Kidney glomerular epithelial cell (primary cell): ENCODE data around the gene PBLD.
A peak's percentile ranks its signal among the peaks of the same experiment; 100 is the strongest.

Source experiments
- DNase-seq: peaks from one replicate; lab custom pipeline; 2025; lab: John Stamatoyannopoulos, UW

PBLD gene

DNA sequence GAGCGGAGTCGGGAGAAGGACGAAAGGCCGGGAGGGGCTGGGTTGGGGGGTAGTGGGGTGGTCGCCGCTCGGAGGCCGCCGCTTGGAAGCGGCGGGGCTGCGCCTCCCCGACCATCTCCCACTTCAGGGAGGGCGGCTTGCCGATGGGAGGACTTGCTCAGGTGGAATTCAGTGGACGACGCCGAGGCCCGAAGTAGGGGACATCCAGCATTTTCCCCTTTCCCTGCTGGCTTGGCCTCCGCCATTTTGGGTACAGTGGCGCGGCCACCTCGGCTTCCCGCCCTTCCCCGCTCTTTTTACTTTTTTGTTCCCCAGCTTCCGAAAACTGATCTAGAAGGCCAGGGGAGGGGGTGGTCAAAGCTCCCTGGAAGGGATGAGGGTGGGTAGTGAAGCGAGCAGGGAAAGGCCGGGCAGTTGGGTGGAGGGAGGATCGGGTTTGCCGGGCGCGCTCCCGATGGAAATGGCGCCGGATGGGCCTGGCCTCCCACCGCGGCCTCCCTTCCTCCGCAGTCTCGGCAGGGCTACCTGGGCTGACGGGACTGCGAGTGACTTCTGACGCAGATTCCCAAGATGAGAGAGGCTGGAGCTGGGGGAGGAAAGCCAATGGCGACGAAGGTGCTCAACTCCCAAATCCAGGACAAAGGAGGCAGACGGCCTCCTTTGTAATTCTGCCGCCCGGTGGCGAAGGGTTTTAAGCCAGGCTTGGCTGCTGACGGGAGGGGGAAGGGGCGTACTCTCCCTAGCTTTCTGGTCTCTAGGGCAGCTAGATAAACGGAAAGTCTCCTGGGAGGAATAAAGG lies at the start of gene PBLD:
Gene PBLD, minus strand, starts transcription at position 670 of the 799 bp plus-strand sequence. CDS start 26,084 bp downstream, outside the sequence.
- DNase-seq = peak; percentile 75

DNA sequence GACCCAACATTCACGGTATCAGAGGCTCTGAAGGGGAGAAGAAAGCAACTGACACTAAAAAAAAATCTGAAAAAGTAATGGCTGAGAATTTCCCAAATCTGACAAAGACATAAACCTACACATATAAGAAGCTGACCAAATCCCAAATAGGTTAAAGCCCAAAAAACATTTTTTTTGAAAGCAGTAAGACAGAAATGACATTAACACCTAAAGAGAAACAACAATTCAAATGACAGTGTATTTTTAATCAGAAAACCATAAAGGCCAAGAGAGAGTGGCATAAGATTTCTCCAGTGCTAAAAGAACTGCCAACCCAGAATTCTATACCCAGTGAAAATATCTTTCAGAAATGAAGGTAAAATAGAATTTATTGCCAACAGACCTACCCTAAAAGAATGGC lies 38.9 kb upstream of the PBLD start:
- no peak for DNase-seq

DNA sequence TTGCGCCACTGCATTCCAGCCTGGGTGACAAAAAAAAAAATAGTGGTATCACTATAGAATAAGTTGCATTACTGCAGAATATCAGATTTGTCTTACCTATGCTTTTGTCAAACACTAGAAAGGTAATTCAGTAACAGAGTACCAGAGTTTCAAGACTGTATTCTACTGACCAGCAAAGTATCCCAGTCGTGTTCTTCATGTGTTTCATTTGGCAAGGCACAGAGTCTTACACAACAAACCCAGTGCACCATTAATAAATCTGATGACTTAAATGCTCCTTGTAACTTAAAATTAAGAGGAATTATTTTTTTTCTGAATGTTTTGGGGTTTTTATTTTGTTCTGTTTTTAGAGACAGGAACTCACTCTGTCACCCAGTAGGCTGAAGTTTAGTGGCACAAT lies 34.4 kb upstream of the PBLD start:
- DNase-seq = no peak

DNA sequence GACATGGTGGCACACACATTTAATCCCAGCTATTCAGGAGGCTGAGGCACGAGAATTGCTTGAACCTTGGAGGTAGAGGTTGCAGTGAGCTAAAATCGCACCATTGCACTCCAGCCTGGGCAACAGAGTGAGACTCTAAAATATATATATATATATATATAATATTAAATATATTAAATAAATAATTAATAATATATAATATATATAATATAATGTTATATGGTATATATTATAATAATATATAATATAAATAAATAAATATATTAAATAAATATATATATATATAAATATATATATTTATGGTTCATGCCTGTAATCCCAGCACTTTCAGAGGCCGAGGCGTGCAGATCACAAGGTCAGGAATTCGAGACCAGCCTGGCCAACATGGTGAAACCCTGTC lies 33.9 kb upstream of the PBLD start:
- DNase-seq = no peak

DNA sequence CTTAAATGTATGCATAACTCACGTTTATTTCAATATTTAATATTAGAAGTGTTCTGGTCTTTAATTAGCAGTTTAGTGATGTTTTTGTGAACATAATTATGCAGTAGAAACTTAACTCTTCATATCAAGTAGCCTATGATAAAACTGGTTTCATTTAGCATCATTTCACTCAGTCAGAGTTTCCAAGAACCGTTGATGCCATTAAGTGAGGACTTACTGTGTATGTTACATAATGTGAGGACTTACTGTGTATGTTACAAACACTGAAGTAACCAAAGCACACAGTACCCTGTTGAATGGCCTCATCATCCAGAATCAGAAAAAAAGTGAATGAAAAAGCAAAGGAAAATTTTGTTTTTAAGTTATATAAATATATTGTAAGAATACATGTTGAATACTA lies 32.9 kb upstream of the PBLD start:
- DNase-seq = no peak

DNA sequence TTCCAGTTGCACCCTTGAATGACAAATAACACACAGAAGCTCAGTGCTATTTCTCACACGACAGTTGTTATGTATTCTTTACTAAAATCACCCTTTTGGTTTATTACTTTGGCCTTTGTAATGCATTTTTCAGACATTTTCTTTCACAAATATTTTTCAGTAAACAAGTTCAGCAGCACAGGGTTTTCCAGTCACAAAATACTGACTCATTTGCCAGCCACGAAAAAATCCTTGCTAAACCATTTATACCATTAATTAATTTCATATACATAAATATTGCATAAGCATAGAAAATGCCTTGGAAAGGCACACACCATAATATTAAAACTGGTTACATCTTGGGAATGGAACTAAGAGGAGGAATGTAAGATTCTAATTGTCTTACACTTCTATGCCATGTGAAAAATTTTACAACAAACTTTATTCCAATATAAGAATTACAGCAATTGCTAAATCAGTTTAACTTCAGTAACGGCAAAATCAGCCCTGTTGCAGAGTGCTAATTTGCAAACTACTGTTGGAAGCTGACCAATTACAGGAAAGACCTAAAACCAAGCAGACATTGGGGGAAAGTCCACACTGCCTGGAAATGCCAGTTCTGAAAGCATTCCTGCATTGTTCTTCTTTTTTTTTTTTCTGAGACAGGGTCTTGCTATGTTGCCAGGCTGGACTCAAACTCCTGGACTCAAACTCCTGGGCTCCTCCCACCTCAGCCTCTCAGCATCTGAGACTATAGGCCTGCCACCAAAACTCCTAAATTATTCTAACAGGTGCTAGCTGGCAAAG lies 31.6 kb upstream of the PBLD start:
- no peak for DNase-seq

DNA sequence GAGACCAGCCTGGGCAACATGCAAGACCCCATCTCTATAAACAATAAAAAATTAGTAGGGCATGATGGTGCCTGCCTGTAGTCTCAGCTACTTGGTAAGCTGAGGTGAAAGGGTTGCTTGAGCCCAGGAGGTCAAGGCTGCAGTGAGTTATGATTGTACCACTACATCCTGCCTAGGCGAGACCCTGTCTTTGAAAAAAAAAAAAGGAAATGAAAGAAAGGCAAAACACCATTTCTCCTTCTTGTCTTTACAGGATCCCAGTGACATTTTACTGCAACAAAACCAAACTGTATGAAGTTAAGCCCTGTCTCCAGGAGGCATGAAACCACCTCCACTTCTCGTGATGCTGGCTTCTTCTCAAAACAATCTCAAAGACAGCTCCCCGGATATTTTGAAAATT lies 29.9 kb upstream of the PBLD start:
- no peak for DNase-seq

DNA sequence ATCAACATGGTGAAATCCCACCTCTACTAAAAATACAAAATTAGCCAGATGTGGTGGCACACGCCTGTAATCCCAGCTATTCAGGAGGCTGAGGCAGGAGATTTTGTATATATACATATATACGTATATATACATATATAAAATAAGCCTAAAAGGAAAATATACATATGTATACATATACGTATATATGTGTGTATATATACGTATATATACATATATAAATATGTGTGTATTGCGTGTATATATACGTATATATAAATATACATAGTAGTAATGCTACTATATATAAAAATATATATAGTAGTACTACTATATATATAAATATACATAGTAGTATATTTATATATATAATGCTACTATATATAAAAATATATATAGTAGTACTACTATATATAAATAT lies 26.5 kb upstream of the PBLD start:
- DNase-seq = no peak

DNA sequence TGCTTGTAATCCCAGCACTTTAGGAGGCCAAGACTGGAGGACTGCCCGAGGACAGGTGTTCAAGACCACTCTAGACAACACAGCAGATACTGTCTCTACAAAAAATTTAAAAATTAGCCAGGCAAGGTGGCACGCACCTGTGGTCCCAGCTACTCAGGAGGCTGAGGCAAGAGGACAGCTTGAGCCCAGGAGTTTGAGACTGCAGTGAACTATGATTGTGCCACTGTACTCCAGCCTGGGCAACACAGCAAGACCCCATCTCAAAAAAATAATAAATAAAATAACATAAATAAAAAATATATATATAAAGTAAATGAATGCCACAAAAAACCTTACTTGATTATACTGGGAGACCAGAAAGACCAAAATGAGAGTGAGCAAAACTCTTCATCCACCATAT lies 20.8 kb upstream of the PBLD start:
- no peak for DNase-seq

DNA sequence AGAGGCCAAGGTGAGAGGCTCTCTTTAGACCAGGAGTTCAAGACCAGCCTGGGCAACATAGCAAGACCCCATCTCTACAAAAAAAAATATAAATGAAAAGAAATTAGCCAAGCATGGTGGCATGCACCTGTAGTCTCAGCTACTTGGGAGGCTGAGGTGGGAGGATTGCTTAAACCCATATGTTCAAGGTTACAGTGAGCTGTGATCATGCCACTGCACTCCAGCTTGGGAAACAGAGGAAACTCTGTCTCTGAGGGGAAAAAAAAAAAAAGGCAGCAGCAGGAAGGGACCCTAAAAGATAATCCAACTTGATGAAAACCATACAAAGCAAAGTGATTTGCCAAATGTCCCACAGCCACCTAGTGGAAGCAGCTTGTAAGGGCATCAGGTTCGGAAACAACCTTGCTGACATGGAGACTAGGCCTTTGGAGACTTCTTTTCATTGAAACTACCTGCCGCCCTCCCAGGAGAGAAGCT lies 15.6 kb upstream of the PBLD start:
- peak; percentile 49 for DNase-seq

DNA sequence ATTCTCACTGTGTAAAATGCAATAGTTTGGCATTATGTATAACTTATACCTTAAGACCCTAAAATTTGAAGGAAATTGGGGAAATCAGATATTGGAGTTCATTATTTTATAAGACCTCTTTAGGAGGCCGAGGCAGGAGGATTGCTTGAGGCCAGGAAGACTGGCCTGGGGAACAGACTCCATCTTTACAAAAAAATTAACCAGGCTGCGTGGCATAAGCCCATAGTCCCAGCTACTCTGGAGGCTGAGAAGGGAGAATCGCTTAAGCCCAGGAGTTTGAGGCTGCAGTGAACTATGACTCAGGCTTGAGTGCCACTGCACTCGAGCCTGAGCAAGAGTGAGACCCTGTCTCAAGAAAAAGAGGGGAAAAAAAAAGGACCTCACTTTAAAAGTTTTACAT lies 14.0 kb upstream of the PBLD start:
- DNase-seq = no peak

DNA sequence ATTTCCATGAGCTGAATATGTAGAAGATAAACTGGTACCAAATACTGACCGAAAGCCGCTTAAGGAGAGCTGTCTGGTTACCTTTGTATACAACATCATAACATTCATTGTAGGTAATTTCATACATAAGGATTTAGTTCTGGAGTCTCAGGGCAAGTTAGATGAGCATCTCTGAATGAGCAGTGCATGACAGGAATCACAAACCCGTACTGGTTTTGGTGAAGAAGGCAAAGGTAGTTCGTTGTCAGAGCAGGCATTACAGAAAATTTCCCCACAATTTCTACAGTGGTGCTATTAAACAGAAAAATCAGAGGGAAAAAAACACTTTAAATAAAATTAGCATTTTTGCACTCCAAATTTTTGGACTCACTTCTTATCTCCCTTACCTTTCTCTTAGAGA lies 12.9 kb upstream of the PBLD start:
- DNase-seq = no peak

DNA sequence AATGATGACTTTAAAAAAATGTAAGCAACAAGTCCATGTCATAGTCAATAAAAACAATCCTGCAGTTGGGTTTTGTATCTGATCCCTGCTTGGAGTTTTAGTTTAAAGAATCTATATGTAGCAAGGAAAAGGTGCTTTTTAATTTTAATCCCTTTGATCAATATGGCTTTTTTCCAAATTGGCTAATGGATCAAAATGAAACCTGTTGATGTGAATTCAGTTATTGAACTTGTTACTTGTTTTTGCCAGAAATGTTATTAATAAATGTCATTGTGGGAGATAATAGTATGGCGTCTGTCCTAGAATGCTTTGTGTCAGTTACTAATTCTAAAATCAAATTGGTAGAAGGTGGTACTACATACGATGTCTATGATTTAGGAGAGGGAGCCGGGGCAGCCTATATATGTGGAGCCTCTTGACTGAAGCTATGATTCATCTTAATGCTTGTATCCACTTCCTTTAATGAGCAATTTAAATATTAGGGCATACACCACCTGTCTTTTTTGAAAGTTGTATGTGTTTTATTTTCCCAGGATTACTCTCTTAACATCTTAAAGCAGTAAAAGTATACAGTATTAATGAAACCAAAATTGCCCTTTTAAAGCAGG lies 10.3 kb upstream of the PBLD start:
- no peak for DNase-seq

DNA sequence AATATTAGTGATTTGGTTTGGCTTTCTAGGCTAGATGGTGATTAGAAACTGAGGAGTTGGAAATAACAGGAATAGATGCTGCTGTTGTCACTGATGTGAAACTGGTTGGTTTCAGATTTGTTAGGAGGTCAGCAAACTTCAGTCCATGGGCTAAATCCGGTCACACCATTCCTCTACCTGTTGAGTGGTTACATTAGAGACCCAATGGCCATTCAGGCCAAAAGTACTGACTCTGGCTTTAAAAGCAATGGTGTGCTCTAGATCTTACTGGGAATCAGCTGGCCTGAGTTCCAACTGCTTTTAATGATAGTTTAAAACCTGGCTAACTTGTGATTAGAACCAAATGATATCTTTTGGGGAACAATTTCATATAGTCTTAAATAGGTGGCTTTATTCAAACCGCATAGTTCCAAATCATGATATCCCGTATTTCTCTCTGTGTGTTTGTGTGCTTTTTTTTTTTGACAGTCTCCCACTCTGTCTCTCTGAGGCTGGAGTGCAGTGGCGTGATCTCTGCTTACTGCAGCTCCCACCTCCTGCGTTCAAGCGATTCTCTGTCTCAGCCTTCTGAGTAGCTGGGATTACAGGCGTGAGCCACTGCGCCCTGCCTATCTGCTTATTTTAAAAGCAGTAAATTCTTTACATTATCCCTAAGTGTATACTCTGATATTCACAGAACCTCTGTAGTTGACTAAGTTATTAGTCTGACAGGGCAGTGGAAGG lies 7.8 kb upstream of the PBLD start:
- DNase-seq = no peak

DNA sequence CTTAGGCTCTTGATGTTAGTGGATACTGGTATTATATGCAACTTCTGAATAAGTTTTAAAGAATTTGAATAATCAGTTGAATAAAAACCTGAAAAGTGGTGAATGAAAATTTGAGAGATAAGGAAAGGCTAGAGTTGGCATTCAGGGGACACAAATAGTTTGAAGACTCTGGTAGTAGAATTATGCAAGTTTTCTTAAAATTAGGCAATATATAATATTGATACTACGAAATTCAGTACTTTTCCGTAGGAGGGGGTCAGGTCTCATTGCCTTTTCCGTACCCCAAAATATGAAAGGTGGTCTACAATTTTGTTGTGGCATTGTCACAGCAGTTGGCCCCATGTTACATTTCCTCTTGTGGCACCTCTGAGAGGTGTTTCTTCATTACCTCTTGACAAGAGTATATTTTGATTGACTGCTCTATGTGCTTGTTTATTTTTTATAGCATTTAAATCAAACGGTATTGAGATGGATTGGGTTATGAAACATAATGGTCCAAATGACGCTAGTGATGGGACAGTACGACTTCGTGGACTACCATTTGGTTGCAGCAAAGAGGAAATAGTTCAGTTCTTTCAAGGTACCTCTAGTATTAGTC lies 4.1 kb upstream of the PBLD start:
- no peak for DNase-seq

DNA sequence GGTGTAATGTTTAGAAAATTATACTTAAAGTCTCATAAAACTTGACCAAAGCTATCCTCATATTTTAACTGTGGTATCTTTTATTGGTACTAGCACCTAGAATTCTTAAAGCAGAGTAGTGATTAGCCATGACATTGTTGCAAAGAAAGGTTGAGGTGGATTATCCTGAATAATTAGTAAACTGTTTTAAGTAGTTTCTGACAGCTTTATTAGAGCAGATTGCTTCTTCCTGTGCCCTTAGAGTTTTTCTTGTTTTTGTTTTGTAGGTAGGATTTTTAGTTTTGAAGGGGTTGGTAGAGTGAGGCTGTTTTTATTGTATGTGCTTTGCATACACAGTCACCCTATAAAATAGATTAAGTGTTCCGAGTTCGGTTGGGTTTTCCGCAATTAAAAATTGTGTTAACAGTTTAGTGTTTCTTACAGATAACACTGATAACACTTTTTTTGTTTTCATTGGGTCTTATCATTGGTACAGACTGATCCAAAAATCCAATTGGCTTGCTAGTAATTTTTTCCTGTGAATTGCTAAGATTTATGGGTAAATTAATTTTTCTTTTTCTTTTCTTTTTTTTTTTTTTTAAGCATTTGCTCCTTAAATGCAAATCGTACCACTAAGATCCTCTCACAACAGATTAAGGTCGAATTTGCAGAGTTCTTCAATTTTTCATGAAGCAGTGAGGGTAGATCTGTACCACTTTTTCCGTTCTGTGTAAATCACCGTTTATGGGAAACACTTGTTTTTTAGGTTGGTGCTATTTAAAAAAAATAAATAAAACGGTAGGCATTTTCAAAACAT lies 2.1 kb upstream of the PBLD start:
- DNase-seq = no peak

DNA sequence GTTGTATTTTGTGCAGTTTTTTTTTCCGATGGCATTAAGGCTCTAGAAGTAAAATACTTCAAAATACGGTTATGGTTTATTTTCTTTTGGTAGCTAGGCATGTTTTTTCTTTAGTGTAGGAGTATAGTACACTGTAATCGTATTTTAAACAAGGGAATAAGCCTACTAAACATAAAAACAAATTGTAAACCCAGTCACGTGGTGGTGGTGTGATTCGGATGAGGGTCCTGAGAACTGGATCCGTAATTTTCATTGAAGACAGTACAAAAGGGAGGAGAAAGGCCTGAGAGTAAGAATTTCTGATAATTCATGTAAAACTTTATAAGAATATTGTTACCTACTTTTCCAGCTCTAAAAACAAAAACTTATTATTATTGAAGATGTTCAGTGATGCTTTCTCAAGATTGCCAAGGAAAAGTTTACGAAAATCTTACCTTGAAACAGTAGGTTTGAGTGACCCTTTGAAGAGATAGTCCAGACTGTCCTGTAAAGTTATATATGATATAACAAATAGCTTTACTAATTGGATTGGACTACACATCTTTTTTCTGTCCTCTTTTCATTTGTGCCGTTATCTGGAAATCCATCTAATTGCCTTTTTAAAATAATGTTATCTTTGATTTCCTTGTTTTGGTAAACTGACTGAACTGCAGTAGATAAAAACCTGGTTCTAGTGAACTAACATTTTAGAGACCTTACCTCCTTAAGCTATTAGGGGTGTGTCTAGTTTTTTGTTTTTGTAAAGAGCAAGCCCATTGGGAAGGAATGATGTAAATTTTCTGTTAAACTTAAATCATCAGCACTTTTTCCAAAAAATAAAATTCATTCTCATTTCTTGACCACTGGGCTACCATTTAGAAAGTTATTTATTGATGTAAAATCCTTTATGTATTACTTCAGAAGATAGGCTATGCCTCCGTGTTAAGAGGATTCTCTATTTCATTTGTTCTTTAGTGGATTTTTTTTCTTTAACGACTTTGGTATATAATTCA lies 1.0 kb upstream of the PBLD start:
- no peak for DNase-seq

DNA sequence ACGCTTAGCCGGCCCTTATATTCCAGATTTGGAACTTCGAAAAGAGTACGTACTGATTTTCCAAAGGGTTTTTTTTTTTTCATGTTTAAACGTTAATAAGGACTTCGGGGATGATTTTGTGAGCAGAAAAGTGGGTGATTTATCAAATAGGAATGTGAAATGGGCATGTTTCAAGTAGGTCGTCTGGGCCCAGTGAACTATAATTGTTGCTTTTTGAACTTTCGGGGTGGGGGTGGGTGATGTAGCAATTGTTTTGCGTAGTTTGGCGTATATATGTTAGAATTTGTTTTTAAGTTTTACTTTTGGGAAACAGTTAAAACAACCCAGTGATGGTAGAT lies 299 bp upstream of the PBLD start:
- peak; percentile 75 for DNase-seq

DNA sequence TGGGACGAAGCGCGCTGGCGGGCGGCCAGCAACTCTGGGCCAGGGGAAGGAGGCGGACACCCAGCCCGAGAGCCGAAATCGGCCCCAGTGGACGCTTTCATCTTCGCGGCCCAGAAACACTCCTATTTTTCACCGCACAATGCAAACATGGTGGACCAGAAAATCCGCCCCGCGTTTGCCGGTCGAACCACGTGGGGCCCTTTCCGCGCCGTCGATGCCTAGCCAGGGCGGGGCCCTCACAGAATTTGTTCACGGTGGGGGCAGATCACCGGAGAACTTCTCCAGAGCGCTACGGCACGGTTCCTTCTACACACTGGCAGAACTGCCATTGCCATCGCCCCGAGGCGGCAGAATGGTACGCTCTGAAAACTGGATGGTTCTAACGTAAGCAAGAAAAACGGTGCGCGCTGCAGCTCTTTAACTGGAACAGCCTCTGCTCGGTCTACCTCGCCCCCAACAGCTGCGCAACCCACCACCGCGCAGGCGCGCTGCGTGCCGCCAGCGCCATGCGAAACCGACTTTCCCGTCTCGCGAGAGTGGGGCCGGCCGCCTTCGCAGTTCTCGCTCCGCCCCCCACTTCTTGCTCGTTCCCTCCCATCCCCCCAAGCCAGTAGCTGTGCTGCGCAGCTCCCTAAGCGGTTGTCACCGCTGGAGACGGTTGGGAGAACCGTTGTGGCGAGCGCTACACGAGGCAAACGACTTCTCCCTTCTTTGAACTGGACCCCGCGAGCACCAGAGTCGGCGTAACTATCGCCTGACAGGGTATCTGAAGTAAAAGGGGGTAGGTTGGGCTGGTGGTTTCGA lies 1.1 kb downstream of the PBLD start, which contains the start of gene HNRNPH3:
Gene HNRNPH3, plus strand, starts transcription at position 610 of the 804 bp plus-strand sequence. CDS start 5,158 bp downstream, outside the sequence.
- DNase-seq = peak; percentile 98
